KOPT-K1 (cell line): ENCODE data around the gene CITED1.

Experiments used
- H3K27ac ChIP-seq: fragments of 200-600 bp; sonication (generic); 2 replicates; pipeline ENCODE4 v1.5.1; 2016; ENCODE audit warnings: antibody characterized with exemption, mild to moderate bottlenecking, low read depth, low read length; ENCODE audit not compliant: poor library complexity, severe bottlenecking
- H3K36me3 ChIP-seq: fragments of 200-600 bp; sonication (generic); 2 replicates; pipeline ENCODE4 v1.5.1; 2017; ENCODE audit warnings: antibody characterized with exemption, mild to moderate bottlenecking, low read length, moderate library complexity; ENCODE audit not compliant: insufficient read depth
- H3K9me3 ChIP-seq: fragments of 200-600 bp; sonication (generic); 2 replicates; pipeline ENCODE4 v1.5.1; 2017; ENCODE audit warnings: antibody characterized with exemption, low read length, mild to moderate bottlenecking; ENCODE audit not compliant: insufficient read depth, poor library complexity, severe bottlenecking

CITED1 gene

DNA sequence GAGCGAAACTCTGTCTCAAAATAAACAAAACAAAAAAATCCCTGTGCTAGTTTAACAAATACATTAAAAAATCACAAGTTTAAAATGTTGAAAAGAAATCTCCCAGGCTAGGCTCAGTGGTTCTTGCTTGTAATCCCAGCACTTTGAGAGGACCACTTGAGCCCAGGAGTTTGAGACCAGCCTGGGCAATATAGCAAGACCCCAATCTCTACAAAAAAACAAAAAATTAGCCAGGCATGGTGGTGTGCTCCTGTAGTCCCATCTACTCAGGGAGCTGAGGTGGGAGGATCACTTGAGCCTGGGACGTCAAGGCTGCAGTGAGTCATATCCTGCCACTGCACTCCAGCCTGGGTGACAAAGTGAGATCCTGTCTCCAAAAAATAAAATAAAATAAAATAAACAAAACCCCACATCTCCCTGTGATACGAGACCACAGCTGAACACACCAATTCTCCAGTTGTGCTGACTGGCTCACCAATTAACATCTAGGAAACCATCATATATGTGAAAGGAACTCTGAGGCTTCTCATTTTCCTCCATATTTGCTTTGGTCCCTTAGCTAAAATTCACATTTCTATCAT lies 36.0 kb downstream of the CITED1 start:
- no peaks in the 10 kb centered on the region for H3K9me3 ChIP-seq
- no peak overlapping the region for H3K27ac ChIP-seq
- H3K36me3 ChIP-seq, result peaks cover 80% of the 10 kb centered on the region

DNA sequence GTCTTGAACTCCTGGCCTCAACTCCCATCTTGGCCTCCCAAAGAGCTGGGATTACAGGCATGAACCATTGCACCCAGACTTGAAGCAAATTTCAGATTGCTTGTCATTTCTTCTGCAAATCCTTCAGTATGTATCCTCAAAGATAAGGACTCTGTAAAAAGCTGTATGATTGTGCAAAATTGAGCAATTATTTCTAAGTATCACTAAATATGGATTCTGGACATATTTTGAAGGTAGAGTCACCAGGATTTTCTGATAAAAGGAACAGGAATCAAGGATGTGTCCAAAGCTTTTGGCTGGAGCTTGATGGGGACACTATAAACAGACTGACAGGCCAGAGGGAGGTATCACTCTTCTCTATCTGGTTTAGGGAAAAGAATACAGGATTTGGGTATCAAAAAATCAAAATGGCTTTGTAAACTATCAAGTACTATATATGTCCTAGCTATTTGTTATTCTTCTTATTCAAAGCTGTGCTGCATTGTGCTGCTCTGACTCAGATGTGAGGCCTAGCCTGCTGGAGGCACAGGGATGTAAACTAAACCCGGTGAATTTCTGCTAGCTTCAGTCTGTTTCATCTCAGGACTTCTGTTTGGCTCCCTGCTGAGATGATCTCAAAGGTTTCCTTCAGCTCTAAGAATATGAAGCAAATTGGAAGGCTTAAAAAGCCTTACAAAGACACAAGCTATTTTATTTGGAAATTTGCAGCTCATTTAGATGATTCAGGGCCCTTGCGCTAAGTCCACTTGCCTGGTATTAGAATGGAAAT lies 36.9 kb downstream of the CITED1 start:
- H3K27ac ChIP-seq, result no peak overlapping the region
- no peaks in the 10 kb centered on the region for H3K9me3 ChIP-seq
- peaks cover 70% of the 10 kb centered on the region for H3K36me3 ChIP-seq

DNA sequence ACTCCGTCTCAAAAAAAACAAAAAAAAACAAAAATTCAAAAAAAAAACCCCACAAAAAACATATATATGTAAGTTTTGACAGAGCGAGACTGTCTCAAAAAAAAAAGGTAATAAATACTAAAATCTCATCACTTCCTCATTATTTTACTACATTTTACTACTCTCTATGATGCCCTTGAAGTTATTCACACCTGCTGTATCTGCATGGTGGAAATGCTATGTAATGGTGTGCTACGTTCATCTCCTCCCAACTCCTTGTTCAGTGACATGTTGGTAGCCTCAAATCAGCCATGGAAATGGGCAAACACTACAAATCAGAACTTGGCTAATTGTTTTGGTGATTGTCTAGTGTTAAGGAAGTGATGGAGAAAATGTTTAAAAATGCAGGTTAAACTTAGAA lies 40.5 kb downstream of the CITED1 start:
- no peak overlapping the region for H3K27ac ChIP-seq
- H3K36me3 ChIP-seq, result peaks cover 35% of the 10 kb centered on the region
- H3K9me3 ChIP-seq, result no peaks in the 10 kb centered on the region

DNA sequence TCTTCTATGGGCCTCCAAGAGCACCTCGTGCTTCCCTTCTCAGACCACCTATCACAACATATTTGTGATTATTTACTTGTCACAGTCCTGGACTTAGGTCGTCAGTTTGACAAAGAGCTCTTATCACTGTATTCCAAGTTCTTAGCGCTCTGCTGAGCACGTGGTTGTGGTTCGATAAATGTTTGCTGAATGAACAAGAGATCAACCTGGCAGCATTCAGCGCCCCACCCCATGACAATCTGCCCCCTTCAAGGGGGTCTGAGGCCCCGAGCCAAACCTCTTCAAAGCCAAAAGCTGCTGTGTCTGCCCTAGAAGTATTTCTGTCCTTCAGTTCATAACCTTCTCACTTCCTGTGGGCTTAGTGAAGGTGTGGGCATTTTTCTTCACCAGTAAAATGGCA lies 43.6 kb downstream of the CITED1 start:
- Histone ChIP-seq H3K36me3 (peaks cover 4% of the 10 kb centered on the region; the same call in 1 of the 2 replicates), H3K9me3 (no peaks in the 10 kb centered on the region), H3K27ac (no peak overlapping the region)

DNA sequence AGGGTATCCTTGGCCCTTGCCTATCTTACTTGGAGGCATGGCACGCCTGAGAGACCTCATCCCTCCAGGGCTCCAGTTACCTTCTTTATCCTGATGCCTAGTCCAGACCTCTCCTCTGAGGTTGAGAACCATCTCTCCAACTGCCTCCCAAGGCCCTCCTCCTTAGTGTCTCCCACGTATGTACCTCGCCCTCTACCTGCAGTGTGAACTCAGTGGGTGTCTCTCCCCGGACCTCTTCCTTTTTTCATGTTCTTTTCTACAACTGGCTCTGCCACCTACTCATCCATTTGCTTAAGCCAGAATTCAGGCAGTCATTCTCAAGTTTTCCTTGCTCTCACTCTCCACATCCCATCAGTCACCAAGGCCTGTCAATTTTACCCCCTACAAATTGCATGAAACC lies 45.3 kb downstream of the CITED1 start:
- Histone ChIP-seq H3K9me3 (no peaks in the 10 kb centered on the region), H3K27ac (no peak overlapping the region), H3K36me3 (no peaks in the 10 kb centered on the region)

DNA sequence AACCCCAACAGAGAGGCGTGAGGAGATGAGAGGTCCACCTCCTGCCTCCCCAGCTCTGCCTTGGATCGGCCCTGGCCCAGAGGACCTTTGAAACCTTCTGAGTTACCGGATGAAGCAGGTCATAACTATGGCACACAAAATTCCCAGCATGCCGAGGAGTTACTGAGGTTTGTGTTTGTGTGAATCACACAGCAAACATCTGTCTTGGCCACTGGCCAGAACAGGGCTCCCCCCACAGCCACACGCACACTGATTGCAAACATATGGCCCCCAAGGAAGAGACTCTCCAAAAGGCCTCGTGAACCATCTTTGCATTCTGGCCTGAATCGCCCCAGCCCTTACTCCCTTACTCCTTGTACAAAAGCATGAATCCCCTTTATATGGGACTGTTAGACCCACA lies 47.5 kb downstream of the CITED1 start:
- Histone ChIP-seq H3K27ac (no peak overlapping the region), H3K36me3 (no peaks in the 10 kb centered on the region), H3K9me3 (no peaks in the 10 kb centered on the region)

DNA sequence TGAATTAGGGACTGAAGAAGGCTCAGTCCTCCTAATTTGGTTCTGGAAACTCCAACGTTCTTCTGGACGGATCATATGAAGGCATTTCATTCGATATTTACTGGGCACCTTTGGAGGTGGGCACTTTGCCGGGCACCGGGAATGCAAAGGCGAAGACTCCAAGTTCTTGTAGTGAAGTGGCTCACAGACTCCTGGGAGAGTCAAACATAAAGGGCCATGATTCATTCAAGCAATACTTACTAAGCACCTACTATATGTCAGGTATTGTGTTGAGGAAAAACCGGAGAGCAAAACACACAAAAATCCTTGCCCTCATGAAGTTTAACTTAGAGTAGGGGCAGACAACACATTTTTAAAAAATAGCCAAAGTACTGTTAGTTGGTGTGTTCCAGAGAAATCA lies 49.9 kb downstream of the CITED1 start:
- no peaks in the 10 kb centered on the region for H3K9me3 ChIP-seq
- H3K27ac ChIP-seq, result no peak overlapping the region
- no peaks in the 10 kb centered on the region for H3K36me3 ChIP-seq

DNA sequence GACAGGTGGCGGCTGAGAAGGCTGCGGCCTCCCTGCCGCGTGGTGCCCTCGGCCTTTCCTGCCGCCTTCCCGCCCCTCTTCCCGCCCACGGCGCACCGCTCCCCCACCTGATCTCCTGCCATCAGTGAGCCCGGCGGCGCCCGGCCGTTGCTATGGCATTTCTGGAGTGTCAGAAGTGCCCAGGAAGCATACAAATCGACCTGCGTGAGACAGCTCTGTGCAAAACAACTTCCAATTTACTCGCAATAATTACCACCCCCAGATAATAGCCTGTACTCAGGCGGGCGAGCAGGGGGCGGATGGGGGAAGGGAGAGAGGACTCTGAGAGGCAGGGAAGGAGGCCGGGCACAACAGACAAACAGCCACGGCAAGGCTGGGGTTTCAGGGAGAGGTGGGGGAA lies 50.3 kb downstream of the CITED1 start:
- Histone ChIP-seq H3K36me3 (no peaks in the 10 kb centered on the region), H3K9me3 (no peaks in the 10 kb centered on the region), H3K27ac (no peak overlapping the region)

DNA sequence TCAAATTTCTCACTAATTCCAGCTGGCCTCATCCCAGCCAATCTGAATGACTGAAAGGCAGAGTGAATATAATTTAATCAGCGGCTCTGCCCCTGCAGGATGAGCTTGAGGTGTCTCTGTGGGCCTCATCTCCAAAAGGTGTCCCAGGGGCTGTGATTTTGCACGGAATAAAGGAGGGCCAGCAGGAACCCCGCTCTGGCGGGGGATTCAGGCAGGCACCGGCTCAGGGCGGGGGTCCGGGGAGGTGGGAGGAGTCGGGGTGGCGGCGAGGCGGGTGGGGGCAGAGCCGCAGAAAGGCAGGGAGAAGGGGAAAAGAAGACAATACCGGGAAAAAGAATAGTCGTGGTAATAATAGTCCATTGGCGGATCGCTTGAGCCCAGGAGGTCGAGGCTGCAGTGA lies 50.9 kb downstream of the CITED1 start:
- Histone ChIP-seq H3K9me3 (no peaks in the 10 kb centered on the region), H3K36me3 (no peaks in the 10 kb centered on the region), H3K27ac (no peak overlapping the region)

DNA sequence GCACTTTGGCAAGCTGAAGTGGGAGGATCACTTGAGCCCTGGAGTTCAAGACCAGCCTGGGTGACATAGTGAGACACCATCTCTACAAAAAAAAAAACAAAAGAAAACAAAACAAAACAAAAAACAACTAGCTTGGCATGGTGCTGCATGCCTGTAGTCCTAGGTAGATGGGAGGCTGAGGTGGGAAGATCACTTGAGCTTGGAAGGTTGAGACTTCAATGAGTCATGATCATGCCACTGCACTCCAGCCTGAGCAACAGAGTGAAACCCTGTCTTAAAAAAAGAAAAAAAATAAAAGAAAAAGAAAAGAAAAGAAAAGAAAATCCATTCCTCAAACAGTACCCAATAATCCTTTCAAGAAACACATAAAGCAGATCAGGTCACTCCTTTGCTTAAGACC lies 52.0 kb downstream of the CITED1 start:
- no peaks in the 10 kb centered on the region for H3K36me3 ChIP-seq
- no peaks in the 10 kb centered on the region for H3K9me3 ChIP-seq
- no peak overlapping the region for H3K27ac ChIP-seq
